ENCODE measurements around the gene FAM229A. TPM values are rescaled to one million over a fixed set of nuclear protein-coding genes. Genes with fewer than 3 reads are reported as not detected.

FAM229A gene
- total and polyA plus RNA-seq, 4 donors, result 1.6 to 3.3 (median 2.1) TPM

GRCh38 chr1:32353431-32353830, 8.9 kb downstream of the FAM229A start:
- Histone ChIP-seq H3K4me1 (ENCODE audit: control insufficient read depth in 4 of 4, insufficient read depth in 4 of 4, low read length in 3 of 4) (peaks cover 7 to 40% (median 22%) of the 10 kb centered on the region in 4 donors), H3K4me3 (ENCODE audit: low read depth in 1 of 3, low read length in 3 of 3) (no peak overlapping the region), H3K9me3 (ENCODE audit: control insufficient read depth in 4 of 4, low read length in 3 of 4) (no peaks in the 10 kb centered on the region), H3K27me3 (ENCODE audit: control insufficient read depth in 4 of 4, insufficient read depth in 4 of 4, low read length in 3 of 4) (no peaks in the 10 kb centered on the region), H3K36me3 (ENCODE audit: control insufficient read depth in 4 of 4, insufficient read depth in 3 of 4, low read depth in 1 of 4, low read length in 3 of 4) (no peaks in the 10 kb centered on the region), H3K9ac (ENCODE audit: low read depth in 1 of 2, low read length in 2 of 2) (no peak overlapping the region), H3K27ac (ENCODE audit: low read depth in 1 of 2, low read length in 2 of 2) (peak overlapping the region; percentile 40 to 45)
- 76% methylated on average over 2 of the region's 2 CpGs for WGBS
- no peak for DNase-seq (ENCODE audit: low spot score)
- TF ChIP-seq GABPA (IDR thresholded peaks at IDR 0.05 in 1 of 2, conservative IDR thresholded peaks at IDR 0.05 in 1 of 2), result no peak
- TF ChIP-seq JUND (IDR thresholded peaks at IDR 0.05), result no peak
- TF ChIP-seq, protein P1, sequence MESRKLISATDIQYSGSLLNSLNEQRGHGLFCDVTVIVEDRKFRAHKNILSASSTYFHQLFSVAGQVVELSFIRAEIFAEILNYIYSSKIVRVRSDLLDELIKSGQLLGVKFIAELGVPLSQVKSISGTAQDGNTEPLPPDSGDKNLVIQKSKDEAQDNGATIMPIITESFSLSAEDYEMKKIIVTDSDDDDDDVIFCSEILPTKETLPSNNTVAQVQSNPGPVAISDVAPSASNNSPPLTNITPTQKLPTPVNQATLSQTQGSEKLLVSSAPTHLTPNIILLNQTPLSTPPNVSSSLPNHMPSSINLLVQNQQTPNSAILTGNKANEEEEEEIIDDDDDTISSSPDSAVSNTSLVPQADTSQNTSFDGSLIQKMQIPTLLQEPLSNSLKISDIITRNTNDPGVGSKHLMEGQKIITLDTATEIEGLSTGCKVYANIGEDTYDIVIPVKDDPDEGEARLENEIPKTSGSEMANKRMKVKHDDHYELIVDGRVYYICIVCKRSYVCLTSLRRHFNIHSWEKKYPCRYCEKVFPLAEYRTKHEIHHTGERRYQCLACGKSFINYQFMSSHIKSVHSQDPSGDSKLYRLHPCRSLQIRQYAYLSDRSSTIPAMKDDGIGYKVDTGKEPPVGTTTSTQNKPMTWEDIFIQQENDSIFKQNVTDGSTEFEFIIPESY (IDR thresholded peaks at IDR 0.05), result no peak
- TF ChIP-seq TAF1 (conservative IDR thresholded peaks at IDR 0.05), result no peak
- TF ChIP-seq RXRA (IDR thresholded peaks at IDR 0.05), result no peak
- TF ChIP-seq, protein P2, sequence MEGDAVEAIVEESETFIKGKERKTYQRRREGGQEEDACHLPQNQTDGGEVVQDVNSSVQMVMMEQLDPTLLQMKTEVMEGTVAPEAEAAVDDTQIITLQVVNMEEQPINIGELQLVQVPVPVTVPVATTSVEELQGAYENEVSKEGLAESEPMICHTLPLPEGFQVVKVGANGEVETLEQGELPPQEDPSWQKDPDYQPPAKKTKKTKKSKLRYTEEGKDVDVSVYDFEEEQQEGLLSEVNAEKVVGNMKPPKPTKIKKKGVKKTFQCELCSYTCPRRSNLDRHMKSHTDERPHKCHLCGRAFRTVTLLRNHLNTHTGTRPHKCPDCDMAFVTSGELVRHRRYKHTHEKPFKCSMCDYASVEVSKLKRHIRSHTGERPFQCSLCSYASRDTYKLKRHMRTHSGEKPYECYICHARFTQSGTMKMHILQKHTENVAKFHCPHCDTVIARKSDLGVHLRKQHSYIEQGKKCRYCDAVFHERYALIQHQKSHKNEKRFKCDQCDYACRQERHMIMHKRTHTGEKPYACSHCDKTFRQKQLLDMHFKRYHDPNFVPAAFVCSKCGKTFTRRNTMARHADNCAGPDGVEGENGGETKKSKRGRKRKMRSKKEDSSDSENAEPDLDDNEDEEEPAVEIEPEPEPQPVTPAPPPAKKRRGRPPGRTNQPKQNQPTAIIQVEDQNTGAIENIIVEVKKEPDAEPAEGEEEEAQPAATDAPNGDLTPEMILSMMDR (IDR thresholded peaks at IDR 0.05; ENCODE audit: low read depth, low read length, missing input control), result no peak
- no peak for TF ChIP-seq HNF4G (IDR thresholded peaks at IDR 0.05)
- no peak for TF ChIP-seq ATF3 (IDR thresholded peaks at IDR 0.05)

GRCh38 chr1:32352831-32353383, 9.4 kb downstream of the FAM229A start:
- H3K36me3 ChIP-seq (ENCODE audit: control insufficient read depth in 4 of 4, insufficient read depth in 3 of 4, low read depth in 1 of 4, low read length in 3 of 4), result no peaks in the 10 kb centered on the region
- peak overlapping the region; percentile 40 to 45 for H3K27ac ChIP-seq (ENCODE audit: low read depth in 1 of 2, low read length in 2 of 2)
- no peak for DNase-seq (ENCODE audit: low spot score)
- 90% methylated on average over 2 of the region's 2 CpGs for WGBS
- no peak for TF ChIP-seq RAD21 (IDR thresholded peaks at IDR 0.05)
- TF ChIP-seq HNF4A (conservative IDR thresholded peaks at IDR 0.05), result no peak
- TF ChIP-seq, protein P3, sequence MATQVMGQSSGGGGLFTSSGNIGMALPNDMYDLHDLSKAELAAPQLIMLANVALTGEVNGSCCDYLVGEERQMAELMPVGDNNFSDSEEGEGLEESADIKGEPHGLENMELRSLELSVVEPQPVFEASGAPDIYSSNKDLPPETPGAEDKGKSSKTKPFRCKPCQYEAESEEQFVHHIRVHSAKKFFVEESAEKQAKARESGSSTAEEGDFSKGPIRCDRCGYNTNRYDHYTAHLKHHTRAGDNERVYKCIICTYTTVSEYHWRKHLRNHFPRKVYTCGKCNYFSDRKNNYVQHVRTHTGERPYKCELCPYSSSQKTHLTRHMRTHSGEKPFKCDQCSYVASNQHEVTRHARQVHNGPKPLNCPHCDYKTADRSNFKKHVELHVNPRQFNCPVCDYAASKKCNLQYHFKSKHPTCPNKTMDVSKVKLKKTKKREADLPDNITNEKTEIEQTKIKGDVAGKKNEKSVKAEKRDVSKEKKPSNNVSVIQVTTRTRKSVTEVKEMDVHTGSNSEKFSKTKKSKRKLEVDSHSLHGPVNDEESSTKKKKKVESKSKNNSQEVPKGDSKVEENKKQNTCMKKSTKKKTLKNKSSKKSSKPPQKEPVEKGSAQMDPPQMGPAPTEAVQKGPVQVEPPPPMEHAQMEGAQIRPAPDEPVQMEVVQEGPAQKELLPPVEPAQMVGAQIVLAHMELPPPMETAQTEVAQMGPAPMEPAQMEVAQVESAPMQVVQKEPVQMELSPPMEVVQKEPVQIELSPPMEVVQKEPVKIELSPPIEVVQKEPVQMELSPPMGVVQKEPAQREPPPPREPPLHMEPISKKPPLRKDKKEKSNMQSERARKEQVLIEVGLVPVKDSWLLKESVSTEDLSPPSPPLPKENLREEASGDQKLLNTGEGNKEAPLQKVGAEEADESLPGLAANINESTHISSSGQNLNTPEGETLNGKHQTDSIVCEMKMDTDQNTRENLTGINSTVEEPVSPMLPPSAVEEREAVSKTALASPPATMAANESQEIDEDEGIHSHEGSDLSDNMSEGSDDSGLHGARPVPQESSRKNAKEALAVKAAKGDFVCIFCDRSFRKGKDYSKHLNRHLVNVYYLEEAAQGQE (IDR thresholded peaks at IDR 0.05), result no peak
- no peak for TF ChIP-seq HNF4G (IDR thresholded peaks at IDR 0.05)
- TF ChIP-seq SP1 (IDR thresholded peaks at IDR 0.05), result no peak
- TF ChIP-seq NR2F2 (IDR thresholded peaks at IDR 0.05), result no peak
- no peak for TF ChIP-seq GABPA (IDR thresholded peaks at IDR 0.05 in 1 of 2, conservative IDR thresholded peaks at IDR 0.05 in 1 of 2)
- TF ChIP-seq MAX (IDR thresholded peaks at IDR 0.05), result no peak
- no peak for TF ChIP-seq JUND (IDR thresholded peaks at IDR 0.05)
- TF ChIP-seq EGR1 (IDR thresholded peaks at IDR 0.05; ENCODE audit: low read depth in 2 of 2), result no peak
- TF ChIP-seq, protein P1 (IDR thresholded peaks at IDR 0.05), result no peak
- no peaks in the 10 kb centered on the region for H3K27me3 ChIP-seq (ENCODE audit: control insufficient read depth in 4 of 4, insufficient read depth in 4 of 4, low read length in 3 of 4)
- no peak overlapping the region for H3K4me3 ChIP-seq (ENCODE audit: low read depth in 1 of 3, low read length in 3 of 3)
- no peak overlapping the region for H3K9ac ChIP-seq (ENCODE audit: low read depth in 1 of 2, low read length in 2 of 2)
- no peaks in the 10 kb centered on the region for H3K9me3 ChIP-seq (ENCODE audit: control insufficient read depth in 4 of 4, low read length in 3 of 4)
- peaks cover 7 to 39% (median 18%) of the 10 kb centered on the region in 4 donors for H3K4me1 ChIP-seq (ENCODE audit: control insufficient read depth in 4 of 4, insufficient read depth in 4 of 4, low read length in 3 of 4)
